ENCODE results near the gene CRYBG2. TPM values are rescaled to one million over a fixed set of nuclear protein-coding genes. Genes with fewer than 3 reads are reported as not detected.

CRYBG2 gene
- total RNA-seq, 3 donors from 2014 or later (not counting 1 experiment from before 2014, with no cell fraction given), result 2.5 to 5.8 (median 3.2) TPM

- no peaks in the 10 kb centered on the region for H3K9me3 ChIP-seq (ENCODE audit: control insufficient read depth, insufficient read depth, low read length)
- intact Hi-C loops (cut with micrococcal nuclease), result loop anchor here (2.0 to 5.0 kb wide), 2 partner anchors 98 to 192 kb away; no protein-coding TSS in a partner anchor
- Mint-ChIP-seq H3K27ac (peak overlapping the region; percentile 82 to 86), H3K27me3 (ENCODE audit: low read depth in 2 of 2) (no peaks in the 10 kb centered on the region), H3K36me3 (no peaks in the 10 kb centered on the region), H3K4me1 (peaks cover 69 to 79% of the 10 kb centered on the region in 2 donors), H3K4me3 (peak overlapping the region; percentile 90), H3K9me3 (no peaks in the 10 kb centered on the region)
- peaks cover 84% of the 10 kb centered on the region for H3K4me1 ChIP-seq (ENCODE audit: control insufficient read depth, insufficient read depth, low read length)
- H3K36me3 ChIP-seq (ENCODE audit: control insufficient read depth, insufficient read depth, low read length), result peaks cover 30% of the 10 kb centered on the region
- H3K4me3 ChIP-seq (ENCODE audit: low read length), result peak overlapping the region; percentile 88
- DNase-seq (peak in 1 of 2 donors; percentile 60), ATAC-seq (peak in 1 of 3 donors; percentile 4)
- WGBS (ENCODE audit: insufficient coverage), result 34% methylated on average over 8 of the region's 9 CpGs
- TF ChIP-seq CTCF (IDR thresholded peaks at IDR 0.05), result no peak
- H3K27me3 ChIP-seq (ENCODE audit: control insufficient read depth, insufficient read depth, low read length), result no peaks in the 10 kb centered on the region
- H3K27ac ChIP-seq (ENCODE audit: low read length), result peak overlapping the region; percentile 85
Measured at GRCh38 chr1:26278724-26279455, 75.0 kb downstream of the CRYBG2 start.

- ATAC-seq, result no peak
- no peaks in the 10 kb centered on the region for H3K27me3 Mint-ChIP-seq (ENCODE audit: low read depth in 2 of 2)
- H3K27ac Mint-ChIP-seq, result peak overlapping the region; percentile 82 to 86
- no peaks in the 10 kb centered on the region for H3K9me3 Mint-ChIP-seq
- Histone ChIP-seq H3K4me1 (ENCODE audit: control insufficient read depth, insufficient read depth, low read length) (peaks cover 78% of the 10 kb centered on the region), H3K27me3 (ENCODE audit: control insufficient read depth, insufficient read depth, low read length) (no peaks in the 10 kb centered on the region), H3K9me3 (ENCODE audit: control insufficient read depth, insufficient read depth, low read length) (no peaks in the 10 kb centered on the region), H3K36me3 (ENCODE audit: control insufficient read depth, insufficient read depth, low read length) (peaks cover 28% of the 10 kb centered on the region), H3K4me3 (ENCODE audit: low read length) (no peak overlapping the region), H3K27ac (ENCODE audit: low read length) (peak overlapping the region; percentile 18)
- DNase-seq, result no peak
- intact Hi-C loops (cut with micrococcal nuclease), result loop anchor here (2.0 to 5.0 kb wide), 2 partner anchors 99 to 192 kb away; no protein-coding TSS in a partner anchor
- no peak for TF ChIP-seq CTCF (IDR thresholded peaks at IDR 0.05)
- H3K4me3 Mint-ChIP-seq, result peak overlapping the region; percentile 72
- 83% methylated on average over 4 of the region's 4 CpGs for WGBS (ENCODE audit: insufficient coverage)
- peaks cover 63 to 73% of the 10 kb centered on the region in 2 donors for H3K4me1 Mint-ChIP-seq
- no peaks in the 10 kb centered on the region for H3K36me3 Mint-ChIP-seq
Measured at GRCh38 chr1:26278303-26278702, 75.6 kb downstream of the CRYBG2 start.

- no peak overlapping the region for H3K4me3 Mint-ChIP-seq
- H3K4me3 ChIP-seq (ENCODE audit: low read length), result no peak overlapping the region
- peaks cover 57 to 68% of the 10 kb centered on the region in 2 donors for H3K4me1 Mint-ChIP-seq
- TF ChIP-seq CTCF (IDR thresholded peaks at IDR 0.05), result no peak
- H3K9me3 Mint-ChIP-seq, result no peaks in the 10 kb centered on the region
- intact Hi-C loops (cut with micrococcal nuclease), result loop anchor here (2.0 to 5.0 kb wide), 2 partner anchors 100 to 193 kb away; no protein-coding TSS in a partner anchor
- peaks cover 25% of the 10 kb centered on the region for H3K36me3 ChIP-seq (ENCODE audit: control insufficient read depth, insufficient read depth, low read length)
- H3K27ac ChIP-seq (ENCODE audit: low read length), result peak overlapping the region; percentile 18
- peak overlapping the region; percentile 82 to 86 for H3K27ac Mint-ChIP-seq
- H3K27me3 ChIP-seq (ENCODE audit: control insufficient read depth, insufficient read depth, low read length), result no peaks in the 10 kb centered on the region
- H3K9me3 ChIP-seq (ENCODE audit: control insufficient read depth, insufficient read depth, low read length), result no peaks in the 10 kb centered on the region
- 100% methylated on average over 1 of the region's 1 CpG for WGBS (ENCODE audit: insufficient coverage)
- no peaks in the 10 kb centered on the region for H3K36me3 Mint-ChIP-seq
- H3K27me3 Mint-ChIP-seq (ENCODE audit: low read depth in 2 of 2), result no peaks in the 10 kb centered on the region
- ATAC-seq (no peak), DNase-seq (no peak)
- H3K4me1 ChIP-seq (ENCODE audit: control insufficient read depth, insufficient read depth, low read length), result peaks cover 72% of the 10 kb centered on the region
Measured at GRCh38 chr1:26277719-26278118, 76.2 kb downstream of the CRYBG2 start.

Data from natural killer cell (primary cell).